GM23338 (cell line): ENCODE data around the gene EYS. TPM values are rescaled to one million over a fixed set of nuclear protein-coding genes. Genes with fewer than 3 reads are reported as not detected.

Experiments used
- ATAC-seq: fragments of 200-7000 bp; cut with Tn5 transposase; 3 replicates; pipeline ENCODE4 v1.9.1; 2020
- DNase-seq: peaks from one replicate; pipeline ENCODE4 v3.0.0-alpha.2; 2015; ENCODE audit warnings: low spot score
- H2AFZ ChIP-seq: fragments of 200-600 bp; sonication (generic); 2 replicates; pipeline ENCODE4 v1.8.0; 2016; ENCODE audit warnings: antibody characterized with exemption, mild to moderate bottlenecking, moderate library complexity
- H3F3A ChIP-seq: fragments of 200-600 bp; sonication (generic); replicated peaks from 2 replicates; pipeline ENCODE4 v1.8.0; 2017; ENCODE audit warnings: antibody characterized with exemption, mixed run types, low read depth
- H3K27ac ChIP-seq: fragments of 200-600 bp; sonication (generic); 2 replicates; pipeline ENCODE4 v1.6.1; 2016; ENCODE audit warnings: low read depth
- H3K27me3 ChIP-seq: fragments of 200-600 bp; sonication (generic); 2 replicates; pipeline ENCODE4 v1.8.0; 2016; ENCODE audit warnings: mild to moderate bottlenecking, mixed run types, moderate library complexity; ENCODE audit not compliant: insufficient read depth
- H3K36me3 ChIP-seq: fragments of 200-600 bp; sonication (generic); 2 replicates; pipeline ENCODE4 v1.8.0; 2016; ENCODE audit warnings: mild to moderate bottlenecking; ENCODE audit not compliant: insufficient read depth
- H3K4me1 ChIP-seq: fragments of 200-600 bp; sonication (generic); 2 replicates; pipeline ENCODE4 v1.8.0; 2016; ENCODE audit warnings: mild to moderate bottlenecking, moderate library complexity; ENCODE audit not compliant: insufficient read depth
- H3K4me2 ChIP-seq: fragments of 200-600 bp; sonication (generic); 2 replicates; pipeline ENCODE4 v1.7.1; 2017; ENCODE audit warnings: mixed run types
- H3K4me3 ChIP-seq: fragments of 200-600 bp; sonication (generic); 2 replicates; pipeline ENCODE4 v1.6.1; 2016; ENCODE audit warnings: mixed run types
- H3K79me2 ChIP-seq: fragments of 200-600 bp; sonication (generic); replicated peaks from 2 replicates; pipeline ENCODE4 v1.8.0; 2017; ENCODE audit warnings: mild to moderate bottlenecking; ENCODE audit not compliant: insufficient read depth
- H3K9me2 ChIP-seq: fragments of 200-600 bp; sonication (generic); 2 replicates; pipeline ENCODE4 v1.8.0; 2017; ENCODE audit not compliant: insufficient read depth
- H4K20me1 ChIP-seq: fragments of 200-600 bp; sonication (generic); replicated peaks from 2 replicates; pipeline ENCODE4 v1.8.0; 2017; ENCODE audit warnings: mild to moderate bottlenecking; ENCODE audit not compliant: insufficient read depth
- H3K27ac Mint-ChIP-seq: 2 replicates; pipeline ENCODE4 v1.8.0; 2020; ENCODE audit warnings: inconsistent platforms, mild to moderate bottlenecking, moderate library complexity, mixed read lengths
- H3K27me3 Mint-ChIP-seq: 3 replicates; pipeline ENCODE4 v1.8.0; 2022; ENCODE audit warnings: low read depth, mild to moderate bottlenecking, moderate library complexity, mixed read lengths, inconsistent platforms; ENCODE audit not compliant: insufficient read depth, poor library complexity
- H3K36me3 Mint-ChIP-seq: 3 replicates; pipeline ENCODE4 v1.8.0; 2021; ENCODE audit warnings: low read depth, mild to moderate bottlenecking, inconsistent platforms, moderate library complexity, mixed read lengths
- H3K4me1 Mint-ChIP-seq: 3 replicates; pipeline ENCODE4 v1.8.0; 2020; ENCODE audit warnings: mild to moderate bottlenecking, inconsistent platforms, mixed read lengths
- H3K4me3 Mint-ChIP-seq: 3 replicates; pipeline ENCODE4 v1.8.0; 2021; ENCODE audit warnings: moderate library complexity, mild to moderate bottlenecking, inconsistent platforms, mixed read lengths
- H3K9me3 Mint-ChIP-seq: 3 replicates; pipeline ENCODE4 v1.8.0; 2020; ENCODE audit warnings: moderate library complexity, mild to moderate bottlenecking, inconsistent platforms, mixed read lengths
- ETS1 ChIP-seq: IDR thresholded peaks from 2 replicates; pipeline ENCODE4 v1.6.1; 2016; ENCODE audit warnings: antibody characterized with exemption
- EZH2 ChIP-seq: fragments of 200-600 bp; sonication (generic); IDR thresholded peaks from one replicate; pipeline ENCODE4 v1.8.0; 2017; ENCODE audit warnings: antibody characterized with exemption, mild to moderate bottlenecking, low read depth; ENCODE audit not compliant: unreplicated experiment
- EZH2phosphoT487 ChIP-seq: fragments of 200-600 bp; sonication (generic); IDR thresholded peaks from one replicate; pipeline ENCODE4 v1.8.1; 2018; ENCODE audit warnings: antibody characterized with exemption; ENCODE audit not compliant: unreplicated experiment
- ZNF114 ChIP-seq: fragments of 250-450 bp; sonication (Bioruptor Pico); IDR thresholded peaks from 2 replicates; pipeline ENCODE4 v1.5.0; 2020; ENCODE audit warnings: mild to moderate bottlenecking, moderate library complexity
- ZNF331 ChIP-seq: fragments of 250-450 bp; sonication (Bioruptor Pico); IDR thresholded peaks from 2 replicates; pipeline ENCODE4 v1.5.0; 2020; ENCODE audit warnings: low read depth, mild to moderate bottlenecking, moderate library complexity
- polyA plus RNA-seq: library from polyadenylated mRNA; unstranded; fragments of >200 nt; fragmentation: Nextera tagmentation; extraction: Ambion mirVana; gene quantifications from 2 replicates; pipeline ENCODE4 v1.2.1, GENCODE V29; 2016
- total RNA-seq: library from RNA; depleted of rRNA; stranded (reverse); fragments of >200 nt; shearing (Covaris generic); gene quantifications from 2 replicates; pipeline ENCODE4 v1.2.3, GENCODE V29; 2014
- TF ChIP-seq, protein P1 (sequence below), 2 experiments: fragments of 200-600 bp in 1 of 2; sonication (generic) in 1 of 2; conservative IDR thresholded peaks; 2 replicates each; pipeline versions ENCODE4 v1.5.1 to v1.6.1; 2016 to 2017; ENCODE audit warnings: antibody characterized with exemption in 2 of 2, low read depth in 2 of 2, mild to moderate bottlenecking in 2 of 2, moderate library complexity in 1 of 2
- TF ChIP-seq, protein P2 (sequence below): fragments of 250-450 bp; sonication (Bioruptor Pico); IDR thresholded peaks from 2 replicates; pipeline ENCODE4 v1.5.0; 2020; ENCODE audit warnings: mild to moderate bottlenecking, moderate library complexity

EYS gene
- total and polyA plus RNA-seq, 2 experiments from 2014 or later: 0.38 to 0.52 TPM

DNA sequence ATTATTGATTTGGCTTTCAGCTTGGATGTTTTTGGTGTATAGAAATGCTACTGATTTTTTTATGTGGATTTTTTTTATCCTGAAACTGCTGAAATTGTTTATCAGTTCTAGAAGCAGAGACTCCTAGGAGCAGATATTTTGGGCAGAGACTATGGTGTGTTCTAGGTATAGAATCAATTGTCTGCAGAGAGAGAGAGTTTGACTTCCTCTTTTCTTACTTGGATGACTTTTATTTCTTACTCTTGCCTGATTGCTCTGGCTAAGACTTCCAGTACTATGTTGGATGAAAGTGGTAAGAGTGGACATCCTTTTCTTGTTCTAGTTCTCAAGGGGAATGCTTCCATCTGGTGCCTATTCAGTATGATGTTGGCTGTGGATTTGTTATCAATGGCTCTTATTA, 1700.8 kb downstream of the EYS start:
- Histone ChIP-seq H4K20me1 (no peaks in the 10 kb centered on the region), H3K36me3 (no peaks in the 10 kb centered on the region), H3K27ac (no peak overlapping the region), H3K4me3 (no peak overlapping the region), H3K9me2 (no peaks in the 10 kb centered on the region; the same call in 1 of the 2 replicates), H3K27me3 (no peaks in the 10 kb centered on the region), H3F3A (no peaks in the 10 kb centered on the region), H3K4me2 (no peak overlapping the region), H3K79me2 (no peaks in the 10 kb centered on the region), H3K4me1 (no peaks in the 10 kb centered on the region), H2AFZ (no peak overlapping the region)
- Mint-ChIP-seq H3K27ac (no peak overlapping the region), H3K36me3 (no peaks in the 10 kb centered on the region), H3K4me3 (no peak overlapping the region), H3K9me3 (peaks cover 3% of the 10 kb centered on the region; the same call in 2 of the 3 replicates), H3K27me3 (peaks cover 3% of the 10 kb centered on the region), H3K4me1 (peaks cover 6% of the 10 kb centered on the region; the same call in 2 of the 3 replicates)
- TF ChIP-seq, protein P1, sequence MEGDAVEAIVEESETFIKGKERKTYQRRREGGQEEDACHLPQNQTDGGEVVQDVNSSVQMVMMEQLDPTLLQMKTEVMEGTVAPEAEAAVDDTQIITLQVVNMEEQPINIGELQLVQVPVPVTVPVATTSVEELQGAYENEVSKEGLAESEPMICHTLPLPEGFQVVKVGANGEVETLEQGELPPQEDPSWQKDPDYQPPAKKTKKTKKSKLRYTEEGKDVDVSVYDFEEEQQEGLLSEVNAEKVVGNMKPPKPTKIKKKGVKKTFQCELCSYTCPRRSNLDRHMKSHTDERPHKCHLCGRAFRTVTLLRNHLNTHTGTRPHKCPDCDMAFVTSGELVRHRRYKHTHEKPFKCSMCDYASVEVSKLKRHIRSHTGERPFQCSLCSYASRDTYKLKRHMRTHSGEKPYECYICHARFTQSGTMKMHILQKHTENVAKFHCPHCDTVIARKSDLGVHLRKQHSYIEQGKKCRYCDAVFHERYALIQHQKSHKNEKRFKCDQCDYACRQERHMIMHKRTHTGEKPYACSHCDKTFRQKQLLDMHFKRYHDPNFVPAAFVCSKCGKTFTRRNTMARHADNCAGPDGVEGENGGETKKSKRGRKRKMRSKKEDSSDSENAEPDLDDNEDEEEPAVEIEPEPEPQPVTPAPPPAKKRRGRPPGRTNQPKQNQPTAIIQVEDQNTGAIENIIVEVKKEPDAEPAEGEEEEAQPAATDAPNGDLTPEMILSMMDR (conservative IDR thresholded peaks at IDR 0.05; ENCODE audit: low read depth in 2 of 2): no peak
- ATAC-seq (no peak), DNase-seq (no peak)

- no peaks in the 10 kb centered on the region for H3K79me2 ChIP-seq
- no peak overlapping the region for H3K4me3 Mint-ChIP-seq
- no peak for ATAC-seq
- no peak for DNase-seq
- H4K20me1 ChIP-seq: no peaks in the 10 kb centered on the region
- H3K4me1 ChIP-seq: no peaks in the 10 kb centered on the region
- H3F3A ChIP-seq: no peaks in the 10 kb centered on the region
- H3K4me1 Mint-ChIP-seq: no peaks in the 10 kb centered on the region
- H3K9me3 Mint-ChIP-seq: peaks cover 3% of the 10 kb centered on the region; the same call in 1 of the 3 replicates
- no peak overlapping the region for H3K27ac ChIP-seq
- no peaks in the 10 kb centered on the region for H3K27me3 Mint-ChIP-seq
- no peaks in the 10 kb centered on the region for H3K36me3 Mint-ChIP-seq
- no peak overlapping the region for H2AFZ ChIP-seq
- no peaks in the 10 kb centered on the region for H3K27me3 ChIP-seq
- no peak overlapping the region for H3K4me2 ChIP-seq
- H3K4me3 ChIP-seq: no peak overlapping the region
- H3K27ac Mint-ChIP-seq: no peak overlapping the region
- H3K9me2 ChIP-seq: no peaks in the 10 kb centered on the region
- no peaks in the 10 kb centered on the region for H3K36me3 ChIP-seq
- TF ChIP-seq, protein P2, sequence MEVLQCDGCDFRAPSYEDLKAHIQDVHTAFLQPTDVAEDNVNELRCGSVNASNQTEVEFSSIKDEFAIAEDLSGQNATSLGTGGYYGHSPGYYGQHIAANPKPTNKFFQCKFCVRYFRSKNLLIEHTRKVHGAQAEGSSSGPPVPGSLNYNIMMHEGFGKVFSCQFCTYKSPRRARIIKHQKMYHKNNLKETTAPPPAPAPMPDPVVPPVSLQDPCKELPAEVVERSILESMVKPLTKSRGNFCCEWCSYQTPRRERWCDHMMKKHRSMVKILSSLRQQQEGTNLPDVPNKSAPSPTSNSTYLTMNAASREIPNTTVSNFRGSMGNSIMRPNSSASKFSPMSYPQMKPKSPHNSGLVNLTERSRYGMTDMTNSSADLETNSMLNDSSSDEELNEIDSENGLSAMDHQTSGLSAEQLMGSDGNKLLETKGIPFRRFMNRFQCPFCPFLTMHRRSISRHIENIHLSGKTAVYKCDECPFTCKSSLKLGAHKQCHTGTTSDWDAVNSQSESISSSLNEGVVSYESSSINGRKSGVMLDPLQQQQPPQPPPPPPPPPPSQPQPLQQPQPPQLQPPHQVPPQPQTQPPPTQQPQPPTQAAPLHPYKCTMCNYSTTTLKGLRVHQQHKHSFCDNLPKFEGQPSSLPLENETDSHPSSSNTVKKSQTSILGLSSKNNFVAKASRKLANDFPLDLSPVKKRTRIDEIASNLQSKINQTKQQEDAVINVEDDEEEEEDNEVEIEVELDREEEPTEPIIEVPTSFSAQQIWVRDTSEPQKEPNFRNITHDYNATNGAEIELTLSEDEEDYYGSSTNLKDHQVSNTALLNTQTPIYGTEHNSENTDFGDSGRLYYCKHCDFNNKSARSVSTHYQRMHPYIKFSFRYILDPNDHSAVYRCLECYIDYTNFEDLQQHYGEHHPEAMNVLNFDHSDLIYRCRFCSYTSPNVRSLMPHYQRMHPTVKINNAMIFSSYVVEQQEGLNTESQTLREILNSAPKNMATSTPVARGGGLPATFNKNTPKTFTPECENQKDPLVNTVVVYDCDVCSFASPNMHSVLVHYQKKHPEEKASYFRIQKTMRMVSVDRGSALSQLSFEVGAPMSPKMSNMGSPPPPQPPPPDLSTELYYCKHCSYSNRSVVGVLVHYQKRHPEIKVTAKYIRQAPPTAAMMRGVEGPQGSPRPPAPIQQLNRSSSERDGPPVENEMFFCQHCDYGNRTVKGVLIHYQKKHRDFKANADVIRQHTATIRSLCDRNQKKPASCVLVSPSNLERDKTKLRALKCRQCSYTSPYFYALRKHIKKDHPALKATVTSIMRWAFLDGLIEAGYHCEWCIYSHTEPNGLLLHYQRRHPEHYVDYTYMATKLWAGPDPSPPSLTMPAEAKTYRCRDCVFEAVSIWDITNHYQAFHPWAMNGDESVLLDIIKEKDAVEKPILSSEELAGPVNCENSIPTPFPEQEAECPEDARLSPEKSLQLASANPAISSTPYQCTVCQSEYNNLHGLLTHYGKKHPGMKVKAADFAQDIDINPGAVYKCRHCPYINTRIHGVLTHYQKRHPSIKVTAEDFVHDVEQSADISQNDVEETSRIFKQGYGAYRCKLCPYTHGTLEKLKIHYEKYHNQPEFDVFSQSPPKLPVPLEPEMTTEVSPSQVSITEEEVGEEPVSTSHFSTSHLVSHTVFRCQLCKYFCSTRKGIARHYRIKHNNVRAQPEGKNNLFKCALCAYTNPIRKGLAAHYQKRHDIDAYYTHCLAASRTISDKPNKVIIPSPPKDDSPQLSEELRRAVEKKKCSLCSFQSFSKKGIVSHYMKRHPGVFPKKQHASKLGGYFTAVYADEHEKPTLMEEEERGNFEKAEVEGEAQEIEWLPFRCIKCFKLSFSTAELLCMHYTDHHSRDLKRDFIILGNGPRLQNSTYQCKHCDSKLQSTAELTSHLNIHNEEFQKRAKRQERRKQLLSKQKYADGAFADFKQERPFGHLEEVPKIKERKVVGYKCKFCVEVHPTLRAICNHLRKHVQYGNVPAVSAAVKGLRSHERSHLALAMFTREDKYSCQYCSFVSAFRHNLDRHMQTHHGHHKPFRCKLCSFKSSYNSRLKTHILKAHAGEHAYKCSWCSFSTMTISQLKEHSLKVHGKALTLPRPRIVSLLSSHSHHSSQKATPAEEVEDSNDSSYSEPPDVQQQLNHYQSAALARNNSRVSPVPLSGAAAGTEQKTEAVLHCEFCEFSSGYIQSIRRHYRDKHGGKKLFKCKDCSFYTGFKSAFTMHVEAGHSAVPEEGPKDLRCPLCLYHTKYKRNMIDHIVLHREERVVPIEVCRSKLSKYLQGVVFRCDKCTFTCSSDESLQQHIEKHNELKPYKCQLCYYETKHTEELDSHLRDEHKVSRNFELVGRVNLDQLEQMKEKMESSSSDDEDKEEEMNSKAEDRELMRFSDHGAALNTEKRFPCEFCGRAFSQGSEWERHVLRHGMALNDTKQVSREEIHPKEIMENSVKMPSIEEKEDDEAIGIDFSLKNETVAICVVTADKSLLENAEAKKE (CRISPR knock-in tag): no peak
- TF ChIP-seq EZH2phosphoT487 (no peak), ZNF331 (CRISPR knock-in tag) (no peak), ETS1 (no peak), ZNF114 (no peak), EZH2 (no peak)
- TF ChIP-seq, protein P1 (conservative IDR thresholded peaks at IDR 0.05; ENCODE audit: low read depth in 2 of 2): no peak
These were observed 1706.1 kb downstream of the EYS start for GRCh38 chr6:64000818-64001491.
